ENCODE data around the gene KCMF1.
"Not testable (repeated sequence)": the region's sequence is repeated elsewhere in the genome, so short reads cannot be mapped to it uniquely, and the experiment has no call there.

The KCMF1 gene

DNA sequence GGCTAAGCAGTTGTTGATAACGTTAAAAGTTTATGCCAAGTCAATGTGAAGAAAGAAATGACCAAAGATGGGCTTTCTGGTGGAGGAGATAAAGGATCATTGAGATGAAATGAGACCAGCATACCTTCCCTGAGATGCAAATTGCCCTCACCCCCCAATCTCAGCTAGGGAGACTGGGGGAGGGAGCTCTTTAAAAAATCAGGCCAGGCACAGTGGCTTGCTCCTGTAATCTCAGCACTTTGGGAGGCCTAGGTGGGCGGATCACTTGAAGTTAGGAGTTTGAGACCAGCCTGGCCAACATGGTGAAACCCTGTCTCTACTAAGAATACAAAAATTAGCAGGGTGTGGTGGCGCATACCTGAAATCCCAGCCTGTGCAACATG lies 30.9 kb upstream of the KCMF1 start:
- WGBS, 2 experiments, result 77 to 86% methylated on average over 3 of the region's 3 CpGs
- H3K4me3 ChIP-seq (ENCODE audit: insufficient read depth, low read depth, low read length), result no peak overlapping the region
- H3K36me3 ChIP-seq (ENCODE audit: control insufficient read depth, insufficient read depth, low read length), result no peaks in the 10 kb centered on the region
- no peaks in the 10 kb centered on the region for H3K9me3 ChIP-seq (ENCODE audit: control insufficient read depth, low read length)
- H3K27me3 ChIP-seq (ENCODE audit: control insufficient read depth, insufficient read depth, low read length, poor library complexity, severe bottlenecking), result no peaks in the 10 kb centered on the region
- H3K4me1 ChIP-seq (ENCODE audit: control insufficient read depth, insufficient read depth, low read length), result peaks cover 7% of the 10 kb centered on the region
- H3K27ac ChIP-seq (ENCODE audit: insufficient read depth, low read depth, low read length, poor library complexity, severe bottlenecking), result no peak overlapping the region

DNA sequence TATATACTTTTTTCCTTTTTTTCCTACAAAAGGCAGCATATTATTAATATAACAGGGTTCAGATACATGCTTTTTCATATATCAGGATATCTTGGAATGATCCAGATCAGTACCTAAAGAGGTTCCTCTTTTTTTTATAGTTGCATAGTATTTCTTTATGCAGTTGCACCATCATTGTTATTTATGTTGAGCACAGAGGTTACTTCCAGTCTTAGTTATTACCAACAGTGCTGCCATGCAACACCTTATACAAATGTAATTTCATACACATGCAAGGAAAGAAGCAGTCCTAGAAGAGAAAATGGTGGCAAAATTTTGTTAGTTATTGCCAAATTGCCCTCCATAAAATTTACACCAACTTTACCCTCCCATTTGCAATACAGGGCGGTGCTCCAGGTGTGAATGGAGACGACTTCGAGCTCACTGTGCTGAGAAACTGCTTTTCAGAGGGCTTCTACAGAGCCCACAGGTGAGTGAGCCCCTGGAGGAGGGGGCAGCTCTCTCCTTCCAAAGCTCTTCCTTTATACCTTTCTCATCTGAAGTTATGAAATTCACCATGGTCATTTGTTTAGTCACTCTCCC lies 30.0 kb upstream of the KCMF1 start:
- no peaks in the 10 kb centered on the region for H3K9me3 ChIP-seq (ENCODE audit: control insufficient read depth, low read length)
- no peak overlapping the region for H3K4me3 ChIP-seq (ENCODE audit: insufficient read depth, low read depth, low read length)
- no peaks in the 10 kb centered on the region for H3K27me3 ChIP-seq (ENCODE audit: control insufficient read depth, insufficient read depth, low read length, poor library complexity, severe bottlenecking)
- H3K36me3 ChIP-seq (ENCODE audit: control insufficient read depth, insufficient read depth, low read length), result no peaks in the 10 kb centered on the region
- WGBS, 2 experiments, result 82 to 91% methylated on average over 3 of the region's 3 CpGs
- peaks cover 7% of the 10 kb centered on the region for H3K4me1 ChIP-seq (ENCODE audit: control insufficient read depth, insufficient read depth, low read length)
- H3K27ac ChIP-seq (ENCODE audit: insufficient read depth, low read depth, low read length, poor library complexity, severe bottlenecking), result no peak overlapping the region

DNA sequence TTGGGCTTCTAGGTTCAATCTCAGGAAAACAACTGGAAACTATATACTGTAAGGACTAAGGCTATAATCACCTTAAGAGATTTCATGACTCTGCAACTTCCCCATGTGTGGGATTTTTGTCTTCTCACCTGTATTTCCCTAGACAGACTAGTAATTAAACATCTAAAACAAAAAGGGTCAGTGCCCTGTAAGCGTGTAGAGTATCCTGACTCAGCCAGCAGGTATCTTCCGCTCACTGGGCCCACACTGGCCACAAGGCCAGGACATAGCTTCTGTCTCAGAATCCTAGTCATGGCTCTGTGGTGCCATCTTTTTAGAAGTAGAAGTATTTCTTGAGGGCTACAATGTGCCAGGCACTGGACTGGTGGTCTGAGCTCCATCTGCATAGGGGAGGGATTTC lies 28.8 kb upstream of the KCMF1 start:
- no peak overlapping the region for H3K4me3 ChIP-seq (ENCODE audit: insufficient read depth, low read depth, low read length)
- H3K4me1 ChIP-seq (ENCODE audit: control insufficient read depth, insufficient read depth, low read length), result peaks cover 7% of the 10 kb centered on the region
- H3K27me3 ChIP-seq (ENCODE audit: control insufficient read depth, insufficient read depth, low read length, poor library complexity, severe bottlenecking), result no peaks in the 10 kb centered on the region
- WGBS, 2 experiments, result 96 to 98% methylated on average over 2 of the region's 2 CpGs
- H3K9me3 ChIP-seq (ENCODE audit: control insufficient read depth, low read length), result no peaks in the 10 kb centered on the region
- no peaks in the 10 kb centered on the region for H3K36me3 ChIP-seq (ENCODE audit: control insufficient read depth, insufficient read depth, low read length)
- H3K27ac ChIP-seq (ENCODE audit: insufficient read depth, low read depth, low read length, poor library complexity, severe bottlenecking), result no peak overlapping the region

DNA sequence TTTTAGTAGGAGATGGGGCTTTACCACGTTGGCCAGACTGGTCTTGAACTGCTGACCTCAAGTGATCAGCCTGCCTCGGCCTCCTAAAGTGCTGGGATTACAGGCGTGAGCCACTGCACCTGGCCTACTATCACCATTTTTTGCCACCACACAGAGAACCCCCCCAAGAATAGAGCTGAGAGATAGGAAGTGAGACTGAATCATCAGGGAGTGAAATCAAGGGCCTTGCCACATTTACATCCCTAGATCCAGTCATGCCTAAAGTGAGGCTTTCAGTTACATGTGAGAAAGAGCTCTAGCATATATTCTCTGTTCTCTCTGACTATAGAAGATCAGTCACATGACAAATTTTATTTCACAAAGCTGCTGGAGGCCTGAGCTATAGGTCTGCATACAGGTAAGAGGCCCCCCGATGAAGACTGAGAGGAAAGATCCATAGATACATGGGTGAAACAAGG lies 28.0 kb upstream of the KCMF1 start:
- H3K9me3 ChIP-seq (ENCODE audit: control insufficient read depth, low read length), result no peaks in the 10 kb centered on the region
- H3K4me1 ChIP-seq (ENCODE audit: control insufficient read depth, insufficient read depth, low read length), result peaks cover 7% of the 10 kb centered on the region
- no peaks in the 10 kb centered on the region for H3K27me3 ChIP-seq (ENCODE audit: control insufficient read depth, insufficient read depth, low read length, poor library complexity, severe bottlenecking)
- no peak overlapping the region for H3K4me3 ChIP-seq (ENCODE audit: insufficient read depth, low read depth, low read length)
- no peak overlapping the region for H3K27ac ChIP-seq (ENCODE audit: insufficient read depth, low read depth, low read length, poor library complexity, severe bottlenecking)
- no peaks in the 10 kb centered on the region for H3K36me3 ChIP-seq (ENCODE audit: control insufficient read depth, insufficient read depth, low read length)
- WGBS, 2 experiments, result 87 to 94% methylated on average over 4 of the region's 4 CpGs

DNA sequence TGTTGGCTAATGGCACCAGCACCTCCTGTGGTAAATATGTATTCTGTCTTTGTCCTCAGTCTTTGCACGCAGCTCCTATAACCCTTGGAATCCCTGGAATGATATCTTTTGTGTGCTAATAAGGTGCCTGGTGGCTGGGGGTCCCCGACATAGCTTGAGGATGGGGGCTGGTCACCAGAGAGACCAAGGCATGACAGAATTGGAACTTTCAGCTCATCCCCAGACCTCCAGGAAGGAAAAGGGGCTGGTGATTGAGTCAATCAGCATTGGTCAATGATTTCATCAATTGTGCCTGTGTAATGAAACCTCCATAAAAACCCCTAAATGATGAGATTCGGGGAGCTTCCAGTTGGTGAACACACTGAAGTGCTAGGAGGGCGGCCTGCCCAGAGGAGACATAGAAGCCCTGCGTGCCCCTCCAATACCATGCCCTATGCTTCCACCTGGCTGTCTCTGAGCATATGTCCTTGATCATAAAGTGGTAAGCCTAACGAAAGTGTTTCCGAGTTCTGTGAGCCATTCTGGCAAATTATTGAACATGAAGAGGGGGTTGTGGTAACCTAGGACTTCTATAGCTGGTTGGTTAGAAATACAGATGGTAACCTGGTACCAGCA lies 26.6 kb upstream of the KCMF1 start:
- Histone ChIP-seq H3K9me3 (ENCODE audit: control insufficient read depth, low read length) (no peaks in the 10 kb centered on the region), H3K27ac (ENCODE audit: insufficient read depth, low read depth, low read length, poor library complexity, severe bottlenecking) (no peak overlapping the region), H3K27me3 (ENCODE audit: control insufficient read depth, insufficient read depth, low read length, poor library complexity, severe bottlenecking) (no peaks in the 10 kb centered on the region), H3K4me3 (ENCODE audit: insufficient read depth, low read depth, low read length) (no peak overlapping the region), H3K36me3 (ENCODE audit: control insufficient read depth, insufficient read depth, low read length) (no peaks in the 10 kb centered on the region), H3K4me1 (ENCODE audit: control insufficient read depth, insufficient read depth, low read length) (peaks cover 6% of the 10 kb centered on the region)
- 93 to 95% methylated on average over 7 of the region's 7 CpGs for WGBS, 2 experiments

DNA sequence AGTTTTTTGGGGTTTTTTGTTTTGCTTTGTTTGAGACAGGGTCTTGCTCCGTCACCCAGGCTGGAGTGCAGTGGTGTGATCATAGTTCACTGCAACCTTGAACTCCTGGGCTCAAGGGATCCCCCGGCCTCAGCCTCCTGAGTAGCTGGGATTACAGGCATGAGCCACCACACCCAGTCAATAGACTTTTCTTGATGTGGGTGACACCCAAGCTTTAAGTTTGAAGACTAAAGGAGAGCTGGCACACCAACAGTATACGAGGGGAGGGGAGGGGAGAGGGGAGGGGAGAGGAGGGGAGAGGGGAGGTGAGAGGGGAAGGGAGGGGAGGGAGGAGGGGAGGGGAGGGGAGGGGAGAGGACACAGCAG lies 25.1 kb upstream of the KCMF1 start:
- WGBS, 2 experiments, result 84 to 94% methylated on average over 2 of the region's 3 CpGs
- not testable (repeated sequence) for H3K27ac ChIP-seq (ENCODE audit: insufficient read depth, low read depth, low read length, poor library complexity, severe bottlenecking)

DNA sequence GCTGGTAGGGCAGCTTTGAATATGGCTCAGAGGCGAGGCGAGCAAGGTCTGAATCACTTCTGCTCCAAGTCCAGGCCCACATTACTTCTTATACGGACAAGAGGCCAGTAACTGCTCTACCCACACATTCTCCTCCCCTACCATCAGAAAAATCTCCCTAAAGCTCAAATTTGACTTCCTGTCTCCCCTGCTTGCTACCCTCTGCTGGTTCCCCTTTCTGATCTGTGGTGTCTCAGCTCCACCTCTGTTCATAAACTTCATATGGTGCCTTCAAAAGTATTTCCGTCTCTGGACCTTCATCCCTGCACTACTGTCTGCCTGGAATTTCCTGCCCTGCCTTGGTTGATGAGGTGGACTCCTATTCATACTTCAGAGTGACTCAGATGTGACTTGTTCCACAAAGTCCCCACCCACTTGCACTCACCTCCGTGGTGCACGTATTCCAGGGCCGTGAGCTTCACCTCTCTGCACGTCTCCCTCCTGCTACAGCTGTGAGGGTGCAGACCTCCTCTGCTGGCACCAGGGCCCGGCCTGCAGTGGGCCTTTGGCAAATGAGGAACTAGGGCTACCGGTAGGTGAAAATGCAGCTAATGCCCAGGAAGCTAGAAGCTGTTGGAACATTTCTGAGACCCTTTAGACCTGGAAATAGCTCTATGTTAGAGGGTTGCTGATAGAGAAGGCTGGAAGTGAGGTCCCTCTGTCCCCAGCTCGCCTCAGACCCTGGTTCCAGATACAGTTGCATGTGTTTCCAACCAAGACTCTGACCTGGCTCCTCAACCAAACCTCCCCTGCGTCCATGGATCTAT lies 24.6 kb upstream of the KCMF1 start:
- no peaks in the 10 kb centered on the region for H3K9me3 ChIP-seq (ENCODE audit: control insufficient read depth, low read length)
- H3K27me3 ChIP-seq (ENCODE audit: control insufficient read depth, insufficient read depth, low read length, poor library complexity, severe bottlenecking), result no peaks in the 10 kb centered on the region
- no peak overlapping the region for H3K4me3 ChIP-seq (ENCODE audit: insufficient read depth, low read depth, low read length)
- 83 to 87% methylated on average over 12 of the region's 12 CpGs for WGBS, 2 experiments
- no peak overlapping the region for H3K27ac ChIP-seq (ENCODE audit: insufficient read depth, low read depth, low read length, poor library complexity, severe bottlenecking)
- no peaks in the 10 kb centered on the region for H3K36me3 ChIP-seq (ENCODE audit: control insufficient read depth, insufficient read depth, low read length)
- no peaks in the 10 kb centered on the region for H3K4me1 ChIP-seq (ENCODE audit: control insufficient read depth, insufficient read depth, low read length)

More for the DNA sequence above, 25.1 kb upstream of the KCMF1 start:
- not testable (repeated sequence) for H3K4me3 ChIP-seq (ENCODE audit: insufficient read depth, low read depth, low read length); H3K36me3 ChIP-seq (ENCODE audit: control insufficient read depth, insufficient read depth, low read length); H3K9me3 ChIP-seq (ENCODE audit: control insufficient read depth, low read length); H3K4me1 ChIP-seq (ENCODE audit: control insufficient read depth, insufficient read depth, low read length); H3K27me3 ChIP-seq (ENCODE audit: control insufficient read depth, insufficient read depth, low read length, poor library complexity, severe bottlenecking)

DNA sequence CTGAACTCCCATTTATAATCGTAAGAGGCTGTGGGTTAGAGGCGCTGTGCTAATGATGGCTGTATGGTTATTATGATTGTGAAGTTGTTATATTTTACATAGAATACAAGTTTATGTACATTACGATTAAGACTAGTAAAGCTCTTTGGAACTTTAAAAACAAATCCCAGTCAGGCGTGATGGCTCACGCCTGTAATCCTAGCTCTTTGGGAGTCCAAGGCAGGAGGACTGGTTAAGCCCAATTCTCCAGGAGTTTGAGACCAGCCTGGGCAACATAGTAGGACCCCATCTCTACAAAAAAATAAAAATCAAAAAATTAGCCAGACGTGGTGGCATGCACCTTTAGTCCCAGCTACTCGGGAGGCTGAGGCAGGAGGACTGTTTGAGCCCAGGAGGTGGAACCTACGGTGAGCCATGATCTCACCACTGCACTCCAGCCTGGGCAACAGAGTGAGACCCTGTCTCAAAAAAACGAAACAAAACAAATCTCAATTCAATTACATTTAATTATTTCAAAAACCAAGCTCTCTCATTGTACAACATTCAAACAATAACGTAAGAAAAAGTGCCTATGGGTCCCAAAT lies 23.9 kb upstream of the KCMF1 start:
- Histone ChIP-seq H3K36me3 (ENCODE audit: control insufficient read depth, insufficient read depth, low read length) (no peaks in the 10 kb centered on the region), H3K4me3 (ENCODE audit: insufficient read depth, low read depth, low read length) (no peak overlapping the region), H3K27ac (ENCODE audit: insufficient read depth, low read depth, low read length, poor library complexity, severe bottlenecking) (no peak overlapping the region), H3K27me3 (ENCODE audit: control insufficient read depth, insufficient read depth, low read length, poor library complexity, severe bottlenecking) (no peaks in the 10 kb centered on the region), H3K9me3 (ENCODE audit: control insufficient read depth, low read length) (no peaks in the 10 kb centered on the region), H3K4me1 (ENCODE audit: control insufficient read depth, insufficient read depth, low read length) (no peaks in the 10 kb centered on the region)
- WGBS, 2 experiments, result 92 to 93% methylated on average over 8 to 10 of the region's 10 CpGs

DNA sequence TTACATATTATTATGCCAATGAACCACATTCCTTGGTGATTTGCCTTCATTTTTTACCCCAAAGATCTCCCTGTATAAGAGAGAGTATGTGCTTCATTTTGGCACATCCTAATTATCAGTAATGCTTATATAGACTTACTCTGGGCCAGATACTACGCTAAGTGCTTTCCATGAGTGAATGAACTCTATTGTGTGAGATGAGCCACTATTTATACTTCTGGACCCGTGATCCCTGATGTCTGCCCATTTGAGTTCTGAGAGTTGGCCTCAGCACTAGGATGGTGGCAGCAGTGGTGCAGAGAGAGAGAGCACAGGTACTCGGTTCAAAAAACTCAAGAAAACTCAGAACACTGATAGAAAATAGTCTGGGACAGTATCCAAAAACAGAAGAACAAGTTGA lies 17.4 kb upstream of the KCMF1 start:
- no peaks in the 10 kb centered on the region for H3K36me3 ChIP-seq (ENCODE audit: control insufficient read depth, insufficient read depth, low read length)
- H3K27ac ChIP-seq (ENCODE audit: insufficient read depth, low read depth, low read length, poor library complexity, severe bottlenecking), result no peak overlapping the region
- 93% methylated on average over 3 of the region's 3 CpGs for WGBS, 2 experiments
- no peaks in the 10 kb centered on the region for H3K27me3 ChIP-seq (ENCODE audit: control insufficient read depth, insufficient read depth, low read length, poor library complexity, severe bottlenecking)
- no peak overlapping the region for H3K4me3 ChIP-seq (ENCODE audit: insufficient read depth, low read depth, low read length)
- H3K9me3 ChIP-seq (ENCODE audit: control insufficient read depth, low read length), result no peaks in the 10 kb centered on the region
- H3K4me1 ChIP-seq (ENCODE audit: control insufficient read depth, insufficient read depth, low read length), result peaks cover 19% of the 10 kb centered on the region

DNA sequence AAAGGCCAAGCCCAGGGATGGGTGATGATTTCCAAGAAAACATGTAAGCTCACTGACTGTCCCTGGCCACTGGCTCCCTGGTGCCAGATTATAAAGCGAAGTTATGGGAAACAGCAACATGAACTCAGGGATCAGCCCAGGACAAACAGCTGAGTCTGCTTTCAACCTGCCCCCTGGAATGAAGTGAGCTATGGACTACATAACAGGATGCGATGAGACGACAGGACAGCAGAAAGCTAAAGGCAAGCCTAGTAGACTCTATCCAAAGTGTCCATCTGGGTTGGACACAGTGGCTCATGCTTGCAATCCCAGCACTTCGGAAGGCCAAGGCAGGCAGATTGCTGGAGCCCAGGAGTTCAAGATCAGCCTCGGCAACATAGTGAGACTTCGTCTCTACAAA lies 16.6 kb upstream of the KCMF1 start:
- H3K27me3 ChIP-seq (ENCODE audit: control insufficient read depth, insufficient read depth, low read length, poor library complexity, severe bottlenecking), result no peaks in the 10 kb centered on the region
- H3K9me3 ChIP-seq (ENCODE audit: control insufficient read depth, low read length), result no peaks in the 10 kb centered on the region
- H3K27ac ChIP-seq (ENCODE audit: insufficient read depth, low read depth, low read length, poor library complexity, severe bottlenecking), result no peak overlapping the region
- WGBS, 2 experiments, result 89 to 93% methylated on average over 6 of the region's 6 CpGs
- no peaks in the 10 kb centered on the region for H3K36me3 ChIP-seq (ENCODE audit: control insufficient read depth, insufficient read depth, low read length)
- no peak overlapping the region for H3K4me3 ChIP-seq (ENCODE audit: insufficient read depth, low read depth, low read length)
- peaks cover 24% of the 10 kb centered on the region for H3K4me1 ChIP-seq (ENCODE audit: control insufficient read depth, insufficient read depth, low read length)

Data from ectodermal cell (in vitro differentiated cells).